DMS 273 (cell line): ENCODE results near the gene ZFP36L2.
"Not testable (repeated sequence)": the region's sequence is repeated elsewhere in the genome, so short reads cannot be mapped to it uniquely, and the experiment has no call there.

Experiments used
- DNase-seq: peaks from one replicate; lab custom pipeline; 2025; ENCODE audit not compliant: unreplicated experiment; lab: John Stamatoyannopoulos, UW

The ZFP36L2 gene

GRCh38 chr2:43210125-43210466 is 16.3 kb downstream of the ZFP36L2 start:
- DNase-seq: no peak

DNA sequence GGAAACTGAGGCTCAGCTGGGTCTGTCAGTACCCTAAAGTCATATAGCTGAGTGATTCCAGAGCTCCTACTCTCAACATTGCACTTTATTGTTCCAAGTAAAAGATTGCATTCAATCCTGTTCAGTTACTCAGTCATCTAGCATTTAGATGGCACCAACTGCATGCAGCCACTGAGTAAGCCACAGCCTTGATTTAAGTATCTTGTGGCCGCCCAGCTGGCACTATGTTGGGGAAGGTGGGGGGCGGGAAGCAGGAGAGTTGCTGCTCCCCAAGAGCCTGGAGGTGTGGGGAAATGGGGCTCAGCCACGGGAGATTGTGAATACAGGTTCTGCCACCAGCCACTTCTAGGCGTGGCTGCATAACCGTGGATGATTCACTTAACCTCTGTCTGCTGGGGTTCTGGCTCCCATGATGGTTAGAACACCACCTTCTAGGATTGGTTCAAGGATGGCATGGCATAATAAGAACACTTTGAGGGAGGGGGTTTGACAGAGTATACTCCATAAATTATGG is 17.1 kb downstream of the ZFP36L2 start:
- DNase-seq: no peak

GRCh38 chr2:43207553-43208300 is 18.7 kb downstream of the ZFP36L2 start:
- no peak for DNase-seq

GRCh38 chr2:43206602-43207001 is 19.8 kb downstream of the ZFP36L2 start:
- no peak for DNase-seq

- DNase-seq: no peak
Observed at GRCh38 chr2:43203373-43203772, 23.0 kb downstream of the ZFP36L2 start.

GRCh38 chr2:43202289-43202688 is 24.1 kb downstream of the ZFP36L2 start:
- DNase-seq: no peak

- DNase-seq: no peak
Observed at GRCh38 chr2:43201497-43201896, 24.9 kb downstream of the ZFP36L2 start.

- DNase-seq: no peak
Observed at GRCh38 chr2:43201016-43201415, 25.4 kb downstream of the ZFP36L2 start.

GRCh38 chr2:43199492-43200488 is 26.6 kb downstream of the ZFP36L2 start:
- DNase-seq: no peak

GRCh38 chr2:43198263-43198662 is 28.1 kb downstream of the ZFP36L2 start:
- no peak for DNase-seq

- no peak for DNase-seq
Observed at GRCh38 chr2:43197588-43197896, 28.9 kb downstream of the ZFP36L2 start.

DNA sequence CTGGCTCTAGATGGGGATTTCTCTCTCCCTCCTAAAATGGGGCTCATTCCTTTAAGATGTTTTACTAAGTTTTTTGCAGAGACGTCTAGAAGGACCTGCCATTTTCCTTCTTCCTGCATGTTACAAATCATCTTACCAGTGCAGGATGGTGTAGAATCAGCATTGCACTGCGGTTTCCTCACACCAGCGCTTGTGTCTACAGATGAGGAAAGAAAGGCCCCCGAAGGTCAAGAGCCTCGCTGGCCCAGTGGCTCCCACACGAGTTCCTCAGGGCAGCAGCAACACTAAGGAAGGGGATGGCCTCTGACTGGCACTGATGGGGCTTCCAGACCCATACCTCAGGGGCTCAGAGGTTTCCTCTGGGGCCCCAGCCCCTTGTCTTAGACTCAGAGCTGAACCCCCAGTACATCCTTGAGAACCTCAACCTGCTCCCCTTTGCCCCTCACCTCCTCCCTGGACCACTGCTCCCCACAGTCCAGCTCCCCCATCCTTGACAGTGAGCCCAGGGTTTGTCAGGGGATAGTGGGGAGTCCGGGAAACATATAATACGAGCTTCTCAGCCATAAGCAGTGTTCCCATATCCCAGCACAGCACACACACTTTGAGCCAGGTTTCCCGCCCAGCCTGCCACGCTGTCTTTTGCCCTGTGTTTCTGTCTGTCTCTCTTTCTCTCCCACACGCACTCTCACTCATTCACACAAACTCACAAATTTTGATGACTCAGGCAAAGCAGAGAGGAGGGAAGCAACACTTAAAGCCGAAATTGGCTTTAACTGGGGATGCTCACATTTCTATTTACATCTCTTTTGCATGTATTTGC is 29.4 kb downstream of the ZFP36L2 start:
- no peak for DNase-seq

- DNase-seq: no peak
Observed at GRCh38 chr2:43194121-43194869, 32.1 kb downstream of the ZFP36L2 start.

DNA sequence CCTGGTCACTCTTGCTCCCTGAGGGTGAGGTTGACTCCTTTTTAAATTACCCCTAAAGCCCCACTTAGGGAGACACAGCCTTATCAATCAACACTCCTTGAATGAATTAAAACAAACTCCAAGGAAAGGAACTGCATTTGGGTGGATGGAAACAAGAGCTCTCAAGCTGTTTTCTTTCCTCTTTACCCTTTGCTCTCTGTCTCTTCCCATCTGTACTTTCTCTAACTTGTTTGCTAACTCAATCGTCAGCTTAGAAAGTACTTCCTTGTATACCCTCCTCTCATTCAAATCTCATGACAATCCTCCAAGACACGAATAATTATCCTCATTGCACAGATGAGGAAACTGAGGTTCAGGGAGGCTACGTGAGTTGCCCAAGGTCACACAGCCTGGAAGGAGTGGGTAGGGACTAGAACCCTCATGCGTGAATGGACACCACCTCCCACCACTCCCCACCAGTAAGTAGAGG is 32.7 kb downstream of the ZFP36L2 start:
- DNase-seq: no peak

GRCh38 chr2:43192744-43193651 is 33.4 kb downstream of the ZFP36L2 start:
- DNase-seq: no peak

GRCh38 chr2:43191947-43192516 is 34.4 kb downstream of the ZFP36L2 start:
- no peak for DNase-seq

DNA sequence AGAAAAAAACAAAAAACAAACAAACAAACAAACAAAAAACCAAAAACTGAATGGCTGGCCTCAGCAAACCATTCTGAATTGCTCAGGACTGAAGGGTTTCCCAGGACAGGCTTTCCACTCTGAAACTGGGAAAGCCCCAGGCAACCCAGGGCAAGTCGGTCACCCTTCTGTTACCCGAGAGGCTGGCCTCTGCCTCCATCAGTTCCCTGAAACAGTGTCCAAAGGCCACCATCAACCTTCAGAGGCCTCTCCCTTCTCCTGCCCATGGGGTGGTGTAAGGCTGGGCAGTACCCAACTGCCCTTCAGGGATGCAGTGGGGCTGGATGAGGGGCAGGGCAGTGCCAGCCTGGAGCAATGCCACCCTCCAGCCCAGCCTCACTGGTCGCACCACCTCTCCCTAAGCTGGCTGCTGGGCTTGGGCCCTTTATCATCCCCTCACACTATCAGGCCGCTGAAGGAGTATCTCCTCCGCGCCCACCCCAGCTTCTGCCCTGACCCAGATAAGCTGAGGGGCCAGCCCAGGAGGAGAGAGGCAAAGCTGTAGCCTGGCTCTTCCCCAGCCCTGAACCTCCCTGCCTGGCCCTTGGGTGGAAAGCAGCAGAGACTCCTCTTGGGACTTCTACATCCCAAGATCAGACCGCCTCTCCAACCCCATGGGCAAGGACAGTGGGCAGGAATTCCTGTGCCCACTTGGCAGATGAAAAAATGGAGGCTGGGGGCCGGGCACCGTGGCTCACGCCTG is 35.9 kb downstream of the ZFP36L2 start:
- DNase-seq: no peak

DNA sequence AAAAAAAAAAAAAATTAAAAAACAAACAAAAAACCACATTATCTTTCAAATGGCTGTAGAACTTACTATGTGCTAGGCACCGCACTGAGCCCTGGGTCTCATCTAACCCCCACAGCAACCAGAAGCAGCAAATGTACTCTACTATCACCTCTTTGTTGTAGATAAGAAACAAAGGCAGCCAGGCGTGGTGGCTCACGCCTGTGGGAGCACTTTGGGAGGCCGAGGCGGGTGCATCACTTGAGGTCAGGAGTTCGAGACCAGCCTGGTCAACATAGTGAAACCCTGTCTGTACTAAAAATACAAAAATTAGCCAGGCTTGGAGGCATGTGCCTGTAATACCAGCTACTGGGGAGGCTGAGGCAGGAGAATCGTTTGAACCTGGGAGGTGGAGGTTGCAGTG is 36.5 kb downstream of the ZFP36L2 start:
- not testable (repeated sequence) for DNase-seq
